Measurements from ENCODE around the gene NAIF1.
"Not testable (repeated sequence)": the region's sequence is repeated elsewhere in the genome, so short reads cannot be mapped to it uniquely, and the experiment has no call there.

The NAIF1 gene

DNA sequence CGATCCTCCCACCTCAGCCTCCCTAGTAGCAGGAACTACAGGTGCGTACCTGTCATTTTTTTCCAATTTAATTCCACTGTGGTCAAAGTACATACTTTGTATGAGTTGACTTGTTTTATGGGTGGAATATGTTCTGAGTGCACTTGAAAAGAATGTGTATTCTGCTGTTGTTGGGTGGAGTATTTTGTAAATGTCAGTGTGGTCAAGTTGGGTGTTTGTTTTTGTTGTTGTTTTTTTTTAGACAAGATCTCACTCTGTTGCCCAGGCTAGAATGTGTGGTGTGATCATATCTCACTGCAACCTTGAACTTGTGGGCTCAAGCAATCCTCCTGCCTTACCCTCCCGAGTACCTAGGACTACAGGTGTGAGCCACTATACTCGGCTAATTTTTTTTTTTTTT is 18.8 kb upstream of the NAIF1 start:
- DNase-seq (ENCODE audit: low read depth), result no peak

DNA sequence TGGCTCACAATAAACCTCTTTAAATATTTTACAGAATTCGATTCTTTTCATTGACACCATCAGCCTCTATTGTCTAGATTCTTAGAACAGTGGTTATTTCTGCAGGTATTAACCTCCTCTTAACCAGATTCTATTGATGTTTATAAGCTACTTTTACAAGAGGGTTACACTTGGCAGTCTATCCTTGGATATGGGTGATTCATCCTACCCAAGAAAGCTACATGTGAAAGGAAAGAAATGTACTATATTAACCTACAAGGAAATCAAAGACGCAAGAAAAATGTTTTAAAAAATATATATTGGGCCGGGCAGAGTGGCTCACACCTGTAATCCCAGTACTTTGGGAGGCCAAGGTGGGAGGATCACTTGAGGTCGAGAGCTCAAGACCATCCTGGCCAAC is 17.6 kb upstream of the NAIF1 start:
- no peak for DNase-seq (ENCODE audit: low read depth)

DNA sequence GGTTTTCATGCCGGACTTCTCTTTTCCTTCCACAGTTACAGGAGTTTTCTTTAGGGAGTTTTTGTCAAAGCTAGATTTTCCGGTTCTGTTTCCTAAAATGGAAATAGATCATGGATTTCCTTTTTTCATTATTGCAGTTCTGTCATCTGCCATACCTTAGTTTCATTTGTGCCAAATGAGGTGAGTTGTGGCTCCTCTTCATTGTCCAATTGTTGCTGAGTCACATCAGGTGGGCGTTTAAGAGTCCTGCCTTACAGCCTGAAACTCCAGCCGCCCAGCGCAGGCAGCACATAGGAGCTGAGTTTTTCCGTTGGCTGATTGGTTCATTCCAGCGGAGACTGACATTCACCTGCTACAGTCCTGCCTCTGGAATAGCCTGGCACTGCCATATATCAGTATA is 15.0 kb upstream of the NAIF1 start:
- DNase-seq (ENCODE audit: low read depth), result peak; percentile 27

DNA sequence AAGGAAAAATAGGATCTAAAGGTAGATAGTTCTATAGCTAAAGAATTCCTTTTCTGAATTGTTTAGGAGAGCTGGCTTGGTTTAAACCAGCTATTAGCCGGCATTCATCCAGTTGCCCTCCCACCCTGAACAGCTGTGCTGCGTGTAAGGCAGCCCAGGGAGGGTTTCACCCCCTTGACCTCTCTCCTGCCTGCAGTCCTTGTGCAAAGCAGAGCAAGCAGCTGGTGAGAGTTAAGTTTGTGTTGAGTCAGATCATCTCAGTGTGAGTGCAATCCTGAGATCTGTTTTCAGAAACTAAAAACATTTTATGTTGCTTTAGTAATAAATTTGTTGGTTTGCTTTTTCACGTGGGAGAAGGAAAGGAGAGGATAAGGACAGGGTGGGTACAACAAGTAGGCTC is 13.9 kb upstream of the NAIF1 start:
- DNase-seq (ENCODE audit: low read depth), result peak; percentile 97

DNA sequence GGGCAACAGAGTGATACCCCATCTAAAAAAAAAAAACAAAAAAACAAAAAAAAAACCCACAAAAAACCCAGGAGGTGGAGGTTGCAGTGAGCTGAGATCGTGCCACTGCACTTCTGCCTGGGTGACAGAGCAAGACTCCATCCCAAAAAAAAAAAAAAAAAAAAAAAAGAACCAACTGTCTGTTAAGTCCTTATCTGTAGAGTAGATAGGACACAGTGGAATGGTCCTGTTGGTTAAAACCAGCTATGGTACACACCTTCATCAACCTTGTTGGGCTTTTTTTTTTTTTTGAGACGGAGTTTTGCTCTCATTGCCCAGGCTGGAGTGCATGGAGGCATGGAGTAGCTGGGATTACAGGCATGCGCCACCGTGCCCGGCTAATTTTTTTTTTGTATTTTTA is 13.1 kb upstream of the NAIF1 start:
- DNase-seq (ENCODE audit: low read depth), result no peak

DNA sequence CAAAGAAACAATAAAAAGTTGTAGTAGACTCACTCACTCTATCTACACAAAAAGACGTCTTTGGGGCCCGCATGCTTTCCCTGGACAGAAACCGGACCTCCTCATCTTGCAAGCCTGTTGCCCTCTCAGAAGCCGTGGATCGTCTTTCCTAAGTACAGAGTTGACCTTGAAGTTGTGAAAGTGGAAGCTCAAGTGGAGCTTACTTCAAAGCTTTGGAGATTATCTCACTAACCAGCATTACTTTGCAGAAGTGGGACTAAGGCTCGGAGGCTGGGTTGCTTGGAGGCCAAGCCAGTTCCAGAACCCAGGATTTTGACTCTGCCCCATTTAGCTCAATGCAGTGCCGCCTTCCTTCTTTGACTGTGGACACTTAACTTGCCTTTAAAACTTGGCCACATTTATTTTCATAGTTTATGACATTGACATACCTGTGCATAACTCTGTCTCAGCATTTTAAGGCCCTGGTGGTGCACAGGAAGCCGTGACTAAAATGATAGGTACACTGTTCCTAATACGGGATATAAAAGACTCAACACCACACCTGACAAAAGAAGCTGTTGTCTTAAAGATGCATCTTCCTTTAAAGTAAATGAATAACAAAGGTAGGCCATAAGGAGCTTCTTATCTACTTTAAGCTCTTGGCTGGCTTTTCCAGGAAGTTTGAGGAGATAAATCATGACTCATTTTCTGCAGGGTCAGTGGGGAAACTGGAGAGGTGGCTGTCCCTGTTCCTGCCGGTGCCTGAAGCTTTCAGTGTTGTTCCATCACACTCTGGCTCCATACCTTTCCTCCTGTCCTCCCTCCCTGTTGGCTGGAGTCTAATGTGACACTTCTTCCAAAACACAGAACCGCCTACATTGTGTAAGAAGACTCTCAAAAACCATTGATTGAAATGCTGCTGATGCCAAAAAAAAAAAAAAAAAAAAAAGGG is 11.6 kb upstream of the NAIF1 start:
- DNase-seq (ENCODE audit: low read depth), result peak; percentile 92

DNA sequence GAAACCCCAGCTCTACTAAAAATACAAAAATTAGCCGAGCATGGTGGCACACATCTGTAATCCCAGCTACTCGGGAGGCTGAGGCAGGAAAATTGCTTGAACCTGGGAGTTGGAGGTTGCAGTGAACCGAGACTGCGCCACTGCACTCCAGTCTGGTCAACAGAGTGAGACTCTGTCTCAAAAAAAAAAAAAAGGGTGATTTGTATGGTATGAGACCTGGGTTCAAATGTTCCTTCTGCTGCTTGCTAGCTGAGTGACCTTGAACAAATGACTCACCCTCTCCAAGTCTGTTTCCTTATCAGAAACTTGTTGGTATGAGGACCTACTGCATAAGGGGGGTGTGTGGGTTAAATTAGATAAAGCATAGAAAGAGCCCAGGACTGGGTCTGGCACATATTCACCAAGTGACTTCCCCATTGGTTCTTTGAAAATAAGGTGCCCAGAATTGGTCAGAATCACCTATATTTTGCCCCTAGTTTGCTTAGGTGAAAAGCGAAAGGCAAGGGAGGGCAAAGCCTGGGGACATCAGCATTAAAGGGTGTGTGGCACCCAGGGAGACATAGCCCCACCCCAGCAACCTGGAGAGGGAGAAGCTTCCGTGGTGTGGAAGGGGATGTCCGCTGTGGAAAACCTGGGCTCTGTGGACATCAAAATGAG is 10.9 kb upstream of the NAIF1 start:
- peak; percentile 72 for DNase-seq (ENCODE audit: low read depth)

DNA sequence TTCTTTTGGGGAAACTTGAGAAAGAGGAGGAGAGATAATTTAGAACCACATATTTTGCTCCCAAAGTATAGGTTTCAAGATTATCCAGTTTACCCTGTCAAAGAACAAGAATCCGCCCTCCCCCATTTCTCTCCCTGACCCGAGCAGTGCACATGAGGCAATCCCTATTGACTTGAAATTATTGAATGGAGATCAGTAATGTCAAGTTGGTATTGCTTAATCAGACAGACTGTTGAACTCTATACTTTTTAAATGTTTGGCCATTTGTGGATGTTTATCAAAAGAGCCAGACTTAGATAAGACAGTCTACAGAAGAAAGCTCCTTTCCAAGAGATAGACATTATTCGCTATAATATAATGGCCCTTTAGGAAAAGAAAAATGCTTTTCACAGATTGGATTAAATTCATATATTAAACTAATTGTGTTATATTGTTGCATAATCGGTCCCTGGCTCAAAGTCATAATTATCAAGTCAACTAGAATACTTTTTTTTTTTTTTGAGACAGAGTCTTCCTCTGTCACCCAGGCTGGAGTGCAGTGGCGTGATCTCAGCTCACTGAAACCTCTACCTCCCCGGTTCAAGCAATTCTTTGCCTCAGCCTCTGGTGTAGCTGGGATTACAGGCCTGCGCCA is 6.2 kb upstream of the NAIF1 start:
- DNase-seq (ENCODE audit: low read depth), result peak; percentile 44

DNA sequence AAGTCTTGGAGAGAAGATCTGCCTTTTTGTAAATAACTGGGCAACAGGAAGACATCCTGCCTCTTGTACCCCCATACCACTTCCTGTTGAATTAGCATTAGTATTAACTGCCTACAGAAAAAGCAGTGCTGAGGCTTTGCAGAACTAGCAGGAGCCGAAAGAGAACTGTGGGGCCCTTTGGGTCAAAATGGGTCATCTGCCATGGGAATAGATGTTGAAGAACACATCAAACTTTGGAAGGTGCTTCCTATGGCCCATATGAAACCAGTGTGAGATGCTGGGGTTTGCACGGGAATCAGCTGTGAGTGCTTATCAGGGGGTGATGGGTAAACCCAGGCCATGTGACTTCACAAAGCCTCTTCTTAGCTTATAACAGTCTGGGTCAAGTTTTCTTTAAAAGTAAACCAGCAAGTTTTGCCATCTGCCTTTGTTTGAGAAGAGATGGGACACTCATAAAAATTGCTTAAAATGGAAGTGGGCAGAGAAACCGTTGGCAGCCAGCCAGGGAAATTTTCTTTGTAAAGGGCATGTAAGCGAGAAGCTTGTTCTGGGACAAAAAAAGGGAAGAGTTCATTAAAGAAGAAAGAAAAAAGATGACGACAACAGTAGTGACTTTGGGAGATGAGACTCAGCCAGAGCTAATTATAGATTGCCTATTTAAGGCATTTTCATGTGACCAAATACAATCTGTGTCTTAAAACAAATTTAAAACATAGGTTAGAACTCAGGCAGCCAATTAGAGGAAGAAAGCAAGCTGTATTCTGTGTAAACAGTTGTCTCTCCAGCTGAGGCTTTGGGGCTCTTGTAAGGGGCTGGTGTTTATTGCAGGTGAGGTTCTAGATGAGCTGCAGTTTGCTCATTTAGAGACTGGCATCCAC is 5.3 kb upstream of the NAIF1 start:
- DNase-seq (ENCODE audit: low read depth), result peak; percentile 54

DNA sequence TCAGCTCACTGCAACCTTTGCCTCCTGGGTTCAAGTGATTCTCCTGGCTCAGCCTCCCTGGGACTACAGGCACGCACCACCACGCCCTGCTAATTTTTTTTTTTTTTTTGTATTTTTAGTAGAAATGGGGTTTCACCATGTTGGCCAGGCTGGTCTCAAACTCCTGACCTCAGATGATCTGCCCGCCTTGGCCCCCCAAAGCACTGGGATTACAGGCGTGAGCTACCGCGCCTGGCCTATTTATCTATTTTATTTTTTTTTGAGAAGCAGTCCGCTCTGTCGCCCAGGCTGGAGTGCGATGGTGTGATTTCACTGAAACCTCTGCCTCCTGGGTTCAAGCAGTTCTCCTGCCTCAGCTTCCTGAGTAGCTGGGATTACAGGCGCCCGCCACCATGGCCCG is 4.4 kb upstream of the NAIF1 start:
- DNase-seq (ENCODE audit: low read depth), result not testable (repeated sequence)

DNA sequence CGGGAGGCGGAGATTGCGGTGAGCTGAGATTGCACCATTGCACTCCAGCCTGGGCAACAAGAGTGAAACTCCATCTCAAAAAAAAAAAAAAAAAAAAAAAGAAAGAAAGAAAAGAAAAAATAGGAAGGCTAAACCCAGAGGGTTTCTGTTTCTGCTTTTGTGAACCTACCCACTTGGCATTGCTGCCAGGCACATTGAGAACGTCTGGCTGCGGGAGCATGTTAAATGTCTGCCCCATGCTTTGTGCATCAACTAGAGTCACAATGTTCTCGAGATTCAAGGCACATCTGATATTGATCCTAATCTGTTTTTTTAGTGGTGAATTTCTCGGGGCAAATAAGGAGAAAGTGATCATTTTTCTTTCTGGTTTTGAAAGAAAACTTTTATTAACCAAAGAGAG is 3.8 kb upstream of the NAIF1 start:
- no peak for DNase-seq (ENCODE audit: low read depth)

DNA sequence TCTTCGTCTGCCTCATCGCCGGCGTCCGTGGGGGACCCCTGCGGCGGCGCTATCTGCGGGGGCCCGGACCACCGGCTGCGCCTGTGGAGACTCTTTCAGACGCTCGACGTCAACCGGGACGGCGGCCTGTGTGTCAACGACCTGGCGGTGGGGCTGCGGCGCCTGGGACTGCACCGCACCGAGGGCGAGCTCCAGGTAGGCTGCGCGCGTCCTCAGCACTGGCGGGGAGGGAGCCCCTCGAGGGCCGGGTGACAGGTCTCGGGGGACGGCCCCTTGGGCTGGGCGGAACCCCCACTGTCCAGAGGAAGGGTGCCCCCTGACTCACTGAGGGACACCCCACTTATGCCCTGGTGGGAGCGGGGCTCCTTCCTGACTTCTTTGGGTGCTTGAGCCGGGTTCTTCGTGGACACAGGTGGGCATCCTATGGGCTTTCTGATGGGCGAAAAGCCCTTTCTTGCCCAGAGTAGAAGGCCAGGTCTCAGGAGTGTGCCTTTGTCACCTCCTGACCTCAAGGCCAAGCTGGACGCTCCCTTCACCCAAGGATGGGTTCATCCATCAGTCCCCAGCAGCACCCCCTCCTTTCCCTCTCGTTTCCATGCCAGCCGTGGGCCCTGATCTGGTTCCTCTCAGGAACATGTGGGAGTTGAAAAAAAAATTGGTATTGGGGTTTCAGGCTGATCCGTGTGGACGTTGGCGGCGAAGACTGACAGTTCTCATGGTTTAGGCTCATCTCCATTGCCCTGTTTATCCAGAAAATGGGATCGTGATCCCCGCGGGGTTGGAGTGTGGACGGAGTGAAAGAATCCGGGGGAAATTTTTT is 1.5 kb upstream of the NAIF1 start:
- peak; percentile 17 for DNase-seq (ENCODE audit: low read depth)

DNA sequence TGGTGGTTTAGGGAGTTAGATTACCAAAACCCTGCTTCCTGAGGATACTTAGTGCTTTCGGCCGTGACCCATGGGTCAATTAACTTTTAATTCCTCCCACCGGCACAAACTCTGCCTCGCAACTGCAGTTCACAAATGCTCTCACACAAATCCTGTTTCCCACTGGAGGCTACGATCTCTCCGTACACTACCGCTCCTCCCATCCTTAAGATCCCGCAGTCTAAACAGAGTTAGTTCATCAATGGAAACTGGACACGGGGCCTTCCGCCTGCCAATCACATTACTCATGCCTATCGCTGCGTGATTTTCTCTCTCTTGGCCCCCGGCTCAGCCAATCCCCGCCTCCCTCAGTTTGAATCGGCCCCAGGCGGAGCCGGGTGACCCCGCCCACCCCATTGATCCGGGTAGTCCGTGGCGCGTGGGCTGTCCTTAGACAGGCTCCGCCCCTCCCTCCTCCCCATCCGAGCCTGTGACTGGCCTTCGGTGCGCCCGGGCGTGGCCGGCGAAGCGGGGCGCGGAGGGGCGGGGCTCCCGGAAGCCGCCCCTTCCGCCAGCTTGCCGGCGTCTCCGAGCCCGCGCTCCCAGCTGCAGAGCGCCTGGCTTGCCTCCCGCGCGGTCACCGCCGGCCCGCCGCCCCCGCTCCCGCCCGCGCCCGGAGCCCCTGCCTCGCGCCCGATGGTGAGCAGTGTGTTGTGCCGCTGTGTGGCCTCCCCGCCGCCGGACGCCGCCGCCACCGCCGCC is 695 bp upstream of the NAIF1 start, which contains the start of gene SLC25A25:
TSS of gene SLC25A25 (plus strand) at position 588 of the 741 bp plus-strand sequence. CDS start at position 676, 88 bp downstream.
- DNase-seq (ENCODE audit: low read depth), result peak; percentile 97

DNA sequence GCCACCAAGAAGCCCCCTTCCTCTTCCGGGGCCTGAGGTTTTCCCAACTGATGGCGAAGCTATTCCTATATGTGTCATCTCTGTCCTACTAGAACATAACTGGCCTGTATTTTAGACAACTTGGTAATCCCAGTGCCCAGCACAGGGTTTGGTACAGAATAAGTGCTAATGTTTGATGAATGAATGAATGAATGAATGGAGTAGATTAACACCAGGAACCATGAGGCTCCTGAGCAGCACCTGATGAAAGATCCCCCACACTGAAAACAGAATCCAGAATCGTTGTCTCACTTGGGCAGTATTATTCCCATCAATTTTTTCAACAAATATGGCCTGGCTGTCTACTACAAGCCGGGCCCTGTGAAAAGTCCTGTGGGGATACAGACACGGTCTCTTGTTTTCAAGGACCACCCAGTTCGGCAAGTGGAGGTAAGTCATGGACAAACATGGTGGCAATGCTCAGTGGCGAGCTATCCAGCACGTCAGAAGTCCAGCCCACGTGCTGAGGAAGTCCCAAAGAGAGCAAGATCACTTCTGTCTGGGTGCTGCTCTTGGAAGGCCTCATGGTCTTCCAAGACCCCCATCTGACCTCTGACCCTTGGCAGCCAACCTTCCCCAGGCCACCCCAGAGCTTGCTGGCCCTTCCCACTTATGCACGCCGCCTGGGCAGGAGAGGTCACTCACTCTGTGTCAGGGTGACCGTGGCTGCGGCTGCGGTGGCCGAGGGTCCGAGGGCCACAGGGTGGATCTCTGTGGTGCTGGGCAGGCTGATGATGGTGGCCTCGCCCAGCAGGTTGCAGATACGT is 1.0 kb downstream of the NAIF1 start:
- DNase-seq (ENCODE audit: low read depth), result no peak

DNA sequence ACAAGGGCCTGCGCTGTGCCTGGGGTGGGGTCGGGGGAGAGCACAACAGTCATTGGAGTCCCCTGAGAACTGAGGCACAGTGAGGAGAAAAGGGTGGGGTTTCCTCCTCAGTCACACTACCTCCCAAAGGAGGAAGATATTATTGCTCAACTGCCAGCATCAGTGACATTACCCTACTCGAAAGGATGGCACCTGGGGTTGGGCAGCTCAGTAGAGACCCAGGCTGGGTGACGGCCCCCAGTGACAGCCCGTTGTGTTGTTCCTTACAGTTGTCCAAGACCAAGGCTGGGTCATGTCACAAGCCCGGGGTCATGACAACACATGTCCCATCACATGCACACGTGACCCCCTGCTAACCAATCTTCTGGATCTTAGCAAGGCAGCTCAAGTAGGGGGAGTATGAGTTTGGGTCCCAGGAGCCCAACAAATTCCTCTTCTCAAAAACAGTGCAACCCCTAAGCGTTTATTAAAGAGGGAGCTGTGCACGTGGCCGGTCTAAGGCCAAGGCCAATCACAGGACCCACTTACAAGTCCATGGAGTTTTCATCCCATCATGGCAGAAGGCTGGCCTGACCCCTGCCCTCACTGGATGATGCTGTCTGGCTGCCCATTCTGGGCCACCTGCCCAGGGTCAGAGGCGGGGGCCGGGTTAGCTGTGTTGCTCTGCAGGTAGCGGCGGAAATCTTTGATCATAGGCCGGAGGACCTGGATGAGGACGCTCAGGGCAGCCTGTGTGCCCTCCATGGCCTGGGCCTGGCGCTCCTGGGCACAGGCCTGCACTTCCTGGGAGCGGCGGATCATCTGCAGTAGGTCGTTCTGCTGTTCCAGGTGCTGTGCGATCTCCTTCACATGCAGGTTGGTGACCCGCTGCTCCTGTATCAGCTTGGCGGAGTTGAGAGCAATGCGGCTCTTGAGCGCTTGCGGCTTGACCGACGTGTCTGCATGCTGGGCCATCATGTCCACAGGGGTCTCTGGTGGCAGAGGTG is 4.0 kb downstream of the NAIF1 start:
- DNase-seq (ENCODE audit: low read depth), result no peak

DNA sequence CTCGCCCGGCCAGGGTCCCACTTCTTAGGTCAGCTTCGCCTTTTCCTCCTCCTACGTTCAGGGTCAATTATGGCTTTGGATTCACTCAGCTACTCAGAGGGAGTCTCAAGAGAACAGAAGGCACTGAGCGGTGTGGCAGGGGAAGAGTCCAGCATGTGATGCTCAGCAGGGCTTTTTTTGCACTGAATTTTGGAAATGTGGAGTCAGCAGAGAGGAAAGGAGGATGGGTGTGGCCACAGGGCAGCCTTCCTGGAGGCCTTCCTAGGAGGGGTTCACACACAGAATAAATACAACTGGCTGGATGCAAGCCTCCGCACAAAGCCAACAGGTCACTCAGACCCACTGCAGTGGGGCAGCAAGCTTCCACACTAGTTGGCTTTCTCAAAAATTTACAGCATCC is 4.8 kb downstream of the NAIF1 start:
- DNase-seq (ENCODE audit: low read depth), result no peak

DNA sequence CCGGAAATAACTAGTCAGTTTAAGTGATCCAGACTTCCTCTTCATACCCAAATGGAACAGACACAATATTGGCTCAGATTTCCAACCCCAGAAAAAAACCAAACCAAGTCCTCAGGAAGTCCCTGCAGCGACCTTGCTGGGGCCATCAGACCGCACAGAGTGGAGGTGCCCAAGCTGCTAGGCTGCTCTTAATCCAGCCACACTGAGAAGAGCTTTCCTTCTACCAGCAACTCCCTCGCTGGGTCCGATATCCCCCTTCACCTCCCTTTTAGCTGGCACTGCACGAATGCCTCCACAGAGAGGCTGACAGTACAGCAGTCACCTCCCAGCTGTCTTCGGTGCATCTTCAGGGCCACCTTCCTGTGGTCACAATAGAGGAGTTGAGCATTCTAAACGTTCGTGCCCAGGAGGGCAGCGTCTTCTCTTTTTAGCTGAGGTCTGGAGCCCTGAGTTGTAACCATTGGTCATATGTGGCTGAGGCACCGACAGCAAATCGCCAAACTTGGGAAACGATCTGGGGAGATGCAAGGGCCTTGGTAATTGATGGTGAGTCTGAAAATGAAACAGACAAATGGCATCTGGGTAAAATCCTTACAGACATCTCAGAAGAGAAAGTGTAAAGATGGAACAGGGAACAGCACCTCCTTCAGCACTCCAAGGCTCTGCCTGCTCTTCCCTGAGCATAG is 5.7 kb downstream of the NAIF1 start:
- no peak for DNase-seq (ENCODE audit: low read depth)
